Esophagus squamous epithelium (tissue), 5 donors: Measurements from ENCODE around the gene PPP1R9A. TPM values are rescaled to one million over a fixed set of nuclear protein-coding genes. Genes with fewer than 3 reads are reported as not detected.

ENCODE experiments used
- DNase-seq: peaks from one replicate; lab custom pipeline; 2025; lab: John Stamatoyannopoulos, UW
- H3K27ac ChIP-seq, 4 donors: fragments of 200-600 bp; sonication (generic); one replicate each; pipeline ENCODE4 v1.5.1; 2016 to 2019; ENCODE audit warnings: mild to moderate bottlenecking in 1 of 4
- H3K27me3 ChIP-seq, 4 donors: fragments of 200-600 bp; sonication (generic); 1 replicate in 3 of 4; 2 replicates in 1 of 4; pipeline versions ENCODE4 v1.5.1 to v1.6.0; 2017 to 2021; ENCODE audit warnings: antibody characterized with exemption in 1 of 4
- H3K36me3 ChIP-seq, 3 donors: fragments of 200-600 bp; sonication (generic); one replicate each; pipeline ENCODE4 v1.5.1; 2016 to 2019
- H3K4me1 ChIP-seq, 3 donors: fragments of 200-600 bp; sonication (generic); one replicate each; pipeline ENCODE4 v1.5.1; 2017 to 2019
- H3K4me3 ChIP-seq, 4 donors: fragments of 200-600 bp; sonication (generic); 1 replicate in 3 of 4; 2 replicates in 1 of 4; pipeline ENCODE4 v1.5.1; 2016 to 2019; ENCODE audit warnings: mild to moderate bottlenecking in 2 of 4, moderate library complexity in 1 of 4
- H3K9me3 ChIP-seq, 3 donors: fragments of 200-600 bp; sonication (generic); one replicate each; pipeline ENCODE4 v1.5.1; 2016 to 2019
- CTCF ChIP-seq, 6 experiments: fragments of 450-650 bp in 4 of 6; fragments of 200-600 bp in 2 of 6; sonication (generic) in 2 of 6; IDR thresholded peaks; one replicate each; pipeline ENCODE4 v1.5.1; 2016 to 2019; ENCODE audit warnings: antibody characterized with exemption in 6 of 6, mild to moderate bottlenecking in 4 of 6, moderate library complexity in 4 of 6
- POLR2A ChIP-seq, 4 donors: fragments of 450-650 bp; IDR thresholded peaks; one replicate each; pipeline ENCODE4 v1.6.1; 2017; ENCODE audit warnings: antibody characterized with exemption in 4 of 4, mild to moderate bottlenecking in 4 of 4, moderate library complexity in 3 of 4
- WGBS, 2 donors: methylation state at CpG; one replicate each; pipeline ENCODE4 v1.1.5; 2018; 5-methylcytosine and 5-hydroxymethylcytosine counted together
- intact Hi-C: fragments of 100-400 bp; cut with DNase I; formaldehyde crosslinking; loops from one replicate; pipeline ENCODE4 v1.15.0; 2022
- total RNA-seq, 4 donors: library from RNA; depleted of rRNA; stranded (reverse); fragments of >200 nt; gene quantifications; one replicate each; pipeline ENCODE4 v1.1.0, GENCODE V29; 2016
- donor health status: DM: yes; HTN: yes; CAD: no.

The PPP1R9A gene
- total RNA-seq, 4 donors from 2014 or later = 0.04 to 6.3 (median 1.0) TPM

DNA sequence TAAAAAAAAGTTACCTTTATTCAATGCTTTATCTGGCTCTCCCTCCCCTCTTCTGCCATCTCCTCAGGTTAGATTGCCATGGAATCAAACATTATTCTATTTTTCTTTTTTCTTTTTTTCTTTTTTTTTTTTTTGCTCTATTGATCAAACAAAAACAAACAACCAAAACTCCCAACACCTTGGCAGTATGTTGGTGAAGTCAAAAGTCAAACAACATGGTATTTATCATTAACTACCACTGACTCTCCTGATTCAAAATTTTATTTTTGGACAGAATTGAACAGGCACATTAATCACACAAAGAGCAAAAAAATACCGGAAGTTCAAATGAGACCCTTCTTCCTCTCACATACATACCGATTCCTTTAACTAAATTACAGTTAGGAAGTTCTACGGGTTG lies 410.6 kb downstream of the PPP1R9A start:
- H3K27me3 ChIP-seq = peaks cover 0 to 6% (median 0%) of the 10 kb centered on the region in 4 donors
- H3K27ac ChIP-seq = no peak overlapping the region
- H3K4me3 ChIP-seq = no peak overlapping the region
- WGBS, 2 donors = 70 to 74% methylated on average over 3 of the region's 3 CpGs
- no peaks in the 10 kb centered on the region for H3K36me3 ChIP-seq
- no peak for DNase-seq
- no peaks in the 10 kb centered on the region for H3K4me1 ChIP-seq
- no peak for TF ChIP-seq POLR2A (IDR thresholded peaks at IDR 0.05)
- TF ChIP-seq CTCF (IDR thresholded peaks at IDR 0.05) = no peak
- intact Hi-C loops = no loop called here
- no peaks in the 10 kb centered on the region for H3K9me3 ChIP-seq

- Histone ChIP-seq H3K27ac (no peak overlapping the region), H3K9me3 (no peaks in the 10 kb centered on the region), H3K4me1 (no peaks in the 10 kb centered on the region), H3K27me3 (peaks cover 0 to 7% (median 0%) of the 10 kb centered on the region in 4 donors), H3K4me3 (no peak overlapping the region), H3K36me3 (no peaks in the 10 kb centered on the region)
- WGBS, 2 donors = 84 to 85% methylated on average over 8 of the region's 8 CpGs
- TF ChIP-seq CTCF (IDR thresholded peaks at IDR 0.05) (no peak), POLR2A (IDR thresholded peaks at IDR 0.05) (no peak)
- DNase-seq = no peak
- intact Hi-C loops = no loop called here
Measured at GRCh38 chr7:95318501-95319100, 411.2 kb downstream of the PPP1R9A start.

- H3K9me3 ChIP-seq = no peaks in the 10 kb centered on the region
- 89 to 100% methylated on average over 1 of the region's 1 CpG for WGBS, 2 donors
- no peak overlapping the region for H3K27ac ChIP-seq
- DNase-seq = no peak
- peaks cover 0 to 17% (median 0%) of the 10 kb centered on the region in 4 donors for H3K27me3 ChIP-seq
- intact Hi-C loops = no loop called here
- H3K36me3 ChIP-seq = no peaks in the 10 kb centered on the region
- H3K4me1 ChIP-seq = no peaks in the 10 kb centered on the region
- H3K4me3 ChIP-seq = no peak overlapping the region
- no peak for TF ChIP-seq POLR2A (IDR thresholded peaks at IDR 0.05)
- TF ChIP-seq CTCF (IDR thresholded peaks at IDR 0.05) = no peak
Measured at GRCh38 chr7:95319570-95319969, 412.2 kb downstream of the PPP1R9A start.

- 86 to 87% methylated on average over 1 of the region's 1 CpG for WGBS, 2 donors
- intact Hi-C loops = no loop called here
- no peak overlapping the region for H3K27ac ChIP-seq
- no peaks in the 10 kb centered on the region for H3K9me3 ChIP-seq
- H3K36me3 ChIP-seq = no peaks in the 10 kb centered on the region
- no peak for DNase-seq
- no peak overlapping the region for H3K4me3 ChIP-seq
- no peaks in the 10 kb centered on the region for H3K4me1 ChIP-seq
- H3K27me3 ChIP-seq = peaks cover 0 to 23% (median 0%) of the 10 kb centered on the region in 4 donors
- TF ChIP-seq CTCF (IDR thresholded peaks at IDR 0.05) (no peak), POLR2A (IDR thresholded peaks at IDR 0.05) (no peak)
Measured at GRCh38 chr7:95320651-95321050, 413.3 kb downstream of the PPP1R9A start.

DNA sequence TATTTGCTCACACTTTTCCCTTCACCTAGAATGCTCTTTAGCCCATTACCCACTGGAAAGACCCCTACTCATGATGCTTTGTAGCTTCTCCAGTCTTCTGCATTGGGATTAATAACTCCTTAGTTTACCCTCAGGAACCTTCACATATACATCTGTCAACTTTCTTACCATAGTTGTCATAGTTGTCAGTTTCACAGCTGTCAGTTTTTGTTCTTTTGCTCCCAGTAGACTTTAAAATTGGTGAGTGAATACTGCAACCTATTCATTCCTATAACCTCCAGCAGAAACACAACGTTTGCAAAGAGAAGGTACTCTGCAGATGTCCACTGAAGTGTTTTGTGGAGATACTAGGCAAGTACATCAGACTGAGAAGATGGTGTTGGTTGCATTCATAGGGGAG lies 414.3 kb downstream of the PPP1R9A start:
- H3K4me3 ChIP-seq = no peak overlapping the region
- DNase-seq = no peak
- H3K36me3 ChIP-seq = no peaks in the 10 kb centered on the region
- peaks cover 0 to 22% (median 0%) of the 10 kb centered on the region in 4 donors for H3K27me3 ChIP-seq
- intact Hi-C loops = no loop called here
- no peaks in the 10 kb centered on the region for H3K9me3 ChIP-seq
- no peaks in the 10 kb centered on the region for H3K4me1 ChIP-seq
- no peak for TF ChIP-seq POLR2A (IDR thresholded peaks at IDR 0.05)
- TF ChIP-seq CTCF (IDR thresholded peaks at IDR 0.05) = no peak
- H3K27ac ChIP-seq = no peak overlapping the region
- 46 to 62% methylated on average over 1 of the region's 1 CpG for WGBS, 2 donors
